GM19452 (cell line): ENCODE results near the gene CD248.

Source experiments
- ATAC-seq: cut with Tn5 transposase; IDR thresholded peaks from one replicate; pipeline ENCODE4 v1.9.1; 2021; ENCODE audit not compliant: unreplicated experiment

CD248 gene

DNA sequence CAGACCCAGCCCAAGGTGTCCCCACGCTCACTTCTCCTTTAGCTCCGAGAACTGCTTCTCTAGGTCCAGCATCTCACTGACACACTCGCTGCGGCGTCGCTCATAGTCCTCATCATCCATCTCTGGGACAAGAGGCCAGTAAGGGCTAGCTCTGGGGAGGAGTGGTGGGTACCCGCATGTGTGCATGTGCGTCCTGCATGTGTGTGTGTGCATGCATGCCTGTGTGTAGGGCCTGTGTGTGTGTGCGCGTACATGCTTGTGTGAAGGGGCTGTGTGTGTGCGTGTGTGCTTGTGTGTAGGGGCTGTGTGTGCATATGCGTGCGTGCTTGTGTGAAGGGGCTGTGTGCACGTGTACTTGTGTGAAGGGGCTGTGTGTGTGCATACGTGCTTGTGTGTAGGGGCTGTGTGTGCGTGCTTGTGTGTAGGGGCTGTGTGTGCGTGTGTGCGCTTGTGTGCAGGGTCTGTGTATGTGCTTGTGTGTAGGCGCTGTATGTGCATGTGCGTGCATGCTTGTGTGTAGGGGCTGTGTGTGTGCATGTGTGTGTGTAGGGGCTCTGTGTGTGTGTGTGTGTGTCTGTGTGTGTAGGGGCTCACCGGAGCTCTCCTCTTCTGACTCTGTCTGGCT lies 24.8 kb upstream of the CD248 start:
- no peak for ATAC-seq

DNA sequence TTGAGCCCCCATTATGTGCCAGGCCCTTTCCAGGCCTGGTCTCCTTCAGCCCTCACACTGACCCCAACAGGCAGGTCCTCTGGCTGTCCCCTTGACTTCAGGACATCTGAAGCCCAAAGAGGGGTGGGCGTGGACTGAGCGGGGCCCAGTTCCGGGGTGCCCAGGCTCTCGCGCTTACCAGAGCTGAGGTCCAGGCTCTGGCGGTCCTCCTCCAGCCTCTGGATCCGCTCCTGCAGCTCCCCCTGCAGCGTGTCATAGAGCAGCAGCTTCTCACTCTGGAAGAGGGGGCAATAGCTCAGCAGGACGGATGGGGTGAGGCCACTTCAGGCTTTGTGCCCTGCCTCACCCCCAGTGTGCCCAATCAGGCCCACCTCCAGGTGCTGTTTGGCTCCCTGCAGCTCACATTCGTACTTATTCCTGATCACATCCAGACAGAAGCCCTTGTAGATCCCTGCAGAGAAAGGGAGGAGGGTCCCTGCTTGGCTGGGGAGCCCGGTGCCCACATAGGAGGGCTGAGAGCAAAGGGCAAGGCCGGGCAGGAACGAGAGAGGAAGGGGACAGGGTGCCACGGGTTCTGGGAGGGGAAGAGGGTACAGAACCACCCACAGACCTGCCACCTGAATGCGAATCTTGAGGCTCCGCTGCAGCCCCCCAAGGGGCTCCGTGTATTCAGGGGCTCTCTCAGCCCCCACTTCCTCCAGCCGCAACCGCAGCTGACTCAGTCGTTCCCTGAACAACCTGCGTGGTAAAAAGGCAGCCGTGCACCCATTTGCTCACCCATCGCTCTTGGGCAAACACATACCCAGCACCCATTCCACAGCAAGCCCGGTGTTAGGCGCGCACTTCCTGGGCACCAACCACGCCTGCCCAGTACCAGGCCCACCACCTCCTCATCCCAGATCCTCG lies 24.0 kb upstream of the CD248 start:
- no peak for ATAC-seq

DNA sequence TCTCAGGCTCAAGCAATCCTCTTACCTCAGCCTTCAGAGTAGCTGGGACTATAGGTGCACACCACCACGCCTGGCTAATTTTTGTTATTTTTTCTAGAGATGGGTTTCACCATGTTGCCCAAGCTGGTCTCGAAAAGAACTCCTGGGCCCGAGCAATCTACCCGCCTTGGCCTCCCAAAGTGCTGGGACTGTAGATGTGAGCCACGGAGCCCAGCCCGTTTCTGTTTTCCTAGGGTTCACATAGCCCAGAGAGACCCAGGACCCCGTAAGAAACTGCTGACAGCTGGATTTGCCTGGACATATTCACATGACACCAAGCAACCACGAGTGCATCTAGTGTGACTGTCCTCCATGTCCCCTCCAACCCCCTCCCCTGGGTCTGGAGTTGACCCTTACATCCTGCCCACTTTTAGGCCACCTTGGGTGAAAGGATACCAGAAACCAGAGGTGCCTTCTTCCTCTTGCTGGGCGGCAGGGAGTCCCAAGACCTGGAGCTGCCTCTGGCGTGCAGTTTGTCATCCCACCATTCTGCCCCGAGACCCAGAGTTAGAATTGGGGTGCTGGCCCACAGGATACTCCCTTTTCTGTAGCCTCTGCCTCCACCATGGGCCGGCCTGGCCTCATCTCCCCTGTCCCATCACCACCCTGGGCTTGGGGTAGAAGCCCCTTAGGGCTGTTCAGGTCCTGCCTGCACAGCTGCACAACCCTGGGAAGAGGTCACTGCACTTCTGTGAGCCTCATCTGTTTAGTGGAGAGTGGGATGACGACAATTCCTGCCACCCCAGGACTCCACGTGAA lies 23.0 kb upstream of the CD248 start:
- no peak for ATAC-seq

DNA sequence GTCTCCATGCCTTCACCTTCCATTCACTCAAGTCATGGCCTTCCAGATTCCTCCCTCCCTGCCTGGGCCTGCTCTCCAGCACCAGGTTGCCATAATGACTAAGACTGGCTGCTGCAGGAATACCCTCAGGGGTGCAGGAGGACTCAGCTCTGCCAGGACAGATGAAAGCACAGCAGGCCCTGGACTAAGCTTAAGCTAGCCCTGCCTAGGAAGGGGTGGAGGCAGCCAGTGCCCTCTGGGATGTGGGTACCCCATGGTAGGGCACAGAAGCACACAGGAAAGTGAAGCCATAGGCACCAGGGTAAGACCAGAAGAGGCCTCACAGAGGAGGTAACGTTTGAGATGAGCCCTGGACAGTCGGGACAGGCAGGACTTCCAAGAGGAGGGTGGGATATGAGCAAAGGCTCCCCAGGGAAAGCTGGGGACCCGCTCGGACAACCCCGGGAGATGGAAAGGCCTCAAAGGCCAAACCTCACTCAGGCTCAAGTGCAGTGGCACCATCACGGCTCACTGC lies 22.4 kb upstream of the CD248 start:
- no peak for ATAC-seq

DNA sequence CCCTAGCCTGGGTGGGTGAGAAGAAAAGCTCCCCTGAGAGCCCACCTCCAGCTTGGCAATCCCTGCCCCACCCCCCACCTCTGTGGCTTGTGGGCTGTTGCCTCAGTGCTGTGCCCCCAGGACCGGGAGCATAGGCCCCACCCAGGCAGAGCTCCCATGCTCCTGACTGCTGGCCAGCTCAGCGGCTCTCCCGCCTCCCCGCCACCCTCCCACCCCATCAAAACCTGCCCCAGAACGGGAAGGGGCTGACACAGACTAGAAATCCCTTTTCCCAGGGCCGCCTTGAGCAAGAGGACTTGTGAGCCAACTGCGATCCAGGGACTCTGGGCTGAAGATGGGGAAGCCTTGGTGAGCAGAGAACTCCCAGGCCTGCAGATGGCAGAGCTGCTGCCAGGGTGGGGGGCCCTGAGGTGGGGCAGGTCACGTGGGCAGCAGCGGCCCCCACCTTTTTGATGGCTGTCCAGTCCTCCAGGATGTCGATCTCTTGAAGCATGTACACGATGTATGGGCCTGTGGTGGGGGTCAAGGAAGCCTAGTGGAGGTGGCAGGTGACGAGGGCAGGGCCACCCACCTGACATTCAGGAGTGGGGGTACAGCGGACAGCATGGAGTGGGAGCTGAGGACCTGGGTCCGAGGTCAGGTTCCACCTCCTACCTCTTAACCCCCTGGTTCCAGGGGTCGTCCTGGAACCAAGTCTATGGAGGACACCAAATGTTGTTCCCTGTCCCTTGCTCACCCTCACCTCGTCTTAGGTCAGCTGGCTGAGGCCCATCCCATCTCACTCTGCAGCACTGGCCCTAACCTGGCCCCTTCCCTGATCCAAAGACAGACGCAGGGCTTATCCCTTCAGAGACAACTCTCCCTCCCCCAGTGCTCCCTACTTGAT lies 21.7 kb upstream of the CD248 start:
- no peak for ATAC-seq

DNA sequence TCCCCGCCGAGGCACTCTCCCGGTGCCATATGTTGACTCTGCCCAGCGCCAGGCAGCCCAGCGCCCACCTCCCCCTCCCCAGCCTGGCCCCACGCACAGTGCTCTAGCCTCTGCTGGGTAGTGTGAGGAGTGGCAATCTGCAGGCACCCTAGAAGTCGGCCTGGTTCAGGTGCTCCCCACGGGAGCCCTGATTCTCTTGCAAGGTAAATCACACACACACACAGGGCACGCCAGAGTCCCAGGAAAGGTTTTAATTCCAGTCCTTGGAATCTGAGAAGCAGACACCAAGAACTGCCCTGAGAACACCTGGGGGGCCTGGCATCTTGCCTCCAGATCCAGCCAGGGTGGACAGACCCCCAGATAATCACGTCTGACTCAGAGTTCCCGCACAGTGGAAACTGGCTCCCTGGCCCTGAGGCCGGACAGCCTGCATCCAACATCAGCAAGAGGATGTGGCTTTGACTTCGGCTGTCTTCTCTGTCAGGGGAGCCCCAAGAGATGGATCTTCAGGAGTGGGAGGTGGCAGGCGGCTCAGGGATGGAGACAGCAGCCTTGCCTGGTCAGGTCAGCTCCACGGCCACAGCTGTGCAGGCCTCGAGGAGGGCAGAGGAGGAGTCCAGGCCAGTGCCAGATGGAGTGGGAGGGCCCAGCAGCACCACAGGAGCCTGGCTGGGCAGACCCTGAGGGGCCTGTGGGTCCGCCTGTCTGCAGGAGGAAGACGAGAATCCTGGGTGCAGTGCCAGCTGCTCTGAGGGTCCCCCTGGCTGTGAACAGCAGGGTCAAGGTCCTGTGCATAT lies 20.5 kb upstream of the CD248 start:
- ATAC-seq: no peak

DNA sequence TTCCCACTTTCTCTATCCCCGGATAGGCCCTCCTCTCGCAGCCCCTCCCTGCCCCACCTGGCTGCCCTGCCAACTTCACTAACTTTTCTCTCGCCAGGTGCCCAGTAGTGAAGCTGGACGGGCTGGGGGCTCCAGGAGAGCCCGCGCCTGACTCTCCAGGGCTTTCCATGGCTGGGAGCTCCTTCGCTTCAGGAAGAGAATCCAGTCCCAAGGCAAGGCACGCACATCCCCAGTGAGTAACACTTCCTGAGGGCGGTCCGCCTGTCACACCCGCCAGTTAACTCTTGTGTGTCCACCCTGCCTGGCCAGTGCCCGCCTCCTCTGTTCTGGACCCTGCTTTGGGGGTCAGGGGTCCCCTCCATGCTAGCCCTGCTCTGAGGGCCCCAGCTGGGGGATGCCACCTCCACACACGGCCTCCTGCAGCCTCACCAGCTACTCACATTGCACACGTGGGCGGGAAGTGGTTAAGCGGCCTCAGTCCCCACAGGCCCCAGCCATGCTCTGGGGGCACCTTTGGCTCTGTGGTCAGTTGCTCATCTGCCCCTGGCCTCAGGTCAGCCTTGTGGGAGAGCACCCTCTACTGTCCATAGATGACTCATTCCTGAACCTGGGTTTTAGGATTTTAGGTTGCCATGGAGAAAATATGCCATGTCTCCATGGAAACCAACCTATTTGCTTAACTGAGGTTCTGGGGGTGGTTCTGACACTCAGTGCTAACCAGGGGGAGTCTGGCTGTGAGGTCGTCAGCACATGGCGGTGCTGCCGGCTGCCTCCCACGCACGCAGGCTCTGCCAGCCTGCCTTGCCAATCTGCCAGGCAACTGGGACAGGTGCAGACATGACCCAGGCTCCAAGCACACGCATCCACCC lies 19.6 kb upstream of the CD248 start, which contains the start of gene RIN1:
TSS of gene RIN1 (minus strand) at position 201 of the 869 bp plus-strand sequence. CDS start at position 169, 32 bp downstream.
- peak; percentile 69 for ATAC-seq

DNA sequence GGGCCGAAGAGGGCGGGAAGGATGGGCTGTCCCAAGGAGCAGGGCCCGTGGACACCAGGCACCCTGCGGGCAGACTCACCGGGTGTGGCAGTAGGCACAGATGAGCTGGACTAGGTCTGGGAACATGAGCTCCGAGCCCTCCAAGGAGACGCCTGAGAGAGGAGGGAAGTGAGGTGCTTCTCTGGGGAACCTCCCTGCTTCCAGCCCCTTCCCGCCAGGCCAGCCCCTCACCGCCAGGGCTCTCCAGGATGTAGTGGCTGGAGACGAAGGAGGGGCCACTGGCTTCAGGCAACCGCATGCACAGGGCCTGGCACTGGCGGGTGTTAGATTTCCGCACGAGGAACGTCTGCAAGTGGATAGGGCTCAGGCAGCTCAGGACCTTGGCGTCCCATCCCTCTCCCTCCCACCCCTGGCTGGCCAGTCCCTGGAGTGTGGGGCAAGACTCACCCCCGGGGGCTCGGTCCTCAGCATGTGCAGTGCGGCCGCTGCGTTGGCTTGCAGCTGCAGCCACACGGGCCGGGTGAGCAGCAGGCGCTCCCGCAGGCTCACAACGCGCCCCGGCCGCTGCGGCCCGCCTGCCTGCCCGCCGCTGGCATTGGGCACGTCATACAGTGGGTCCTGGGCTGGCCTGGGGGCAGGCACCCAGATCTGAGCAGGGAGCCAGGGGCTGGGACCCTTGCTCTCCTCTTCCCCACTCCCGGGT lies 18.8 kb upstream of the CD248 start:
- no peak for ATAC-seq

DNA sequence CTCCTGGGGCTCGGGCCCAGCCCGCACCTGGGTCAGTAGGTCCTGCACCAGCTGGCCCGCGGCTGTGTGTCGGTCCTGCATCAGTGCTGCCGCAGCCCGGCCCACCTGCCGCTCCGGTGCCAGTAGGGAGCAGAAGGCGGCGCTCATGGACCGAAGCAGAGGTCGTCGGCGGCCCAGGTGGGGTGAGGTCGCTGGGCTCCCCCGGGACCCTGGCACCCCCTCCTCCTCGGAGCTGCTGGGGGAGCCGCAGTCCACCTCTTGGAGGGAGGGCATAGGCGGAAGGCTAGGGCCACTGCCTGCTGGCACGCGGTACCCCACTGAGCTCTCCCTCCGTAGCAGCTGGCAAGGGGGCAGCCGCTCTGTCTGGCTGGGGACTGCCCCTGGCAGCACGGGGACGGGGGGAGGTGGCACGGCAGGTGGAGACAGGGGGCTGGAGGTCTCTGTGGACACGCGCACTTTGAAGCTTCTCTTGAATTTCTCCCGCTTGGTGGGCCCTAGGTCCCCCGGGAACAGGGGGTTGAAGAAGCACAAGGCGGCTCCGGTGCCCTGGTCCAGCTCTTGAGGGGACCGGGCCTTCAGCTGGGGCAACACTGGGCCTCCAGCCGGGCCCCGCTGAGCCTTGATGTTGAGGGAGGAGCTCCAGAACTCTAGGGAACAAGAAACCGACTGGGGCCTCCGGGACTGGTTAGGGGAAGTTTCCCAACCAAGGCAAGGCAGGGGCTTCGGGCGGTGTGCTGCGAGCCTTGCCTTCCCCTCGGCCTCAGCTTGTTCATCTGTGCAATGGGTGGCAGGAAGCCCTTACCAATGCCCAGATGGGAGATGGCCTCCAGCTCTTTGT lies 18.0 kb upstream of the CD248 start:
- no peak for ATAC-seq

DNA sequence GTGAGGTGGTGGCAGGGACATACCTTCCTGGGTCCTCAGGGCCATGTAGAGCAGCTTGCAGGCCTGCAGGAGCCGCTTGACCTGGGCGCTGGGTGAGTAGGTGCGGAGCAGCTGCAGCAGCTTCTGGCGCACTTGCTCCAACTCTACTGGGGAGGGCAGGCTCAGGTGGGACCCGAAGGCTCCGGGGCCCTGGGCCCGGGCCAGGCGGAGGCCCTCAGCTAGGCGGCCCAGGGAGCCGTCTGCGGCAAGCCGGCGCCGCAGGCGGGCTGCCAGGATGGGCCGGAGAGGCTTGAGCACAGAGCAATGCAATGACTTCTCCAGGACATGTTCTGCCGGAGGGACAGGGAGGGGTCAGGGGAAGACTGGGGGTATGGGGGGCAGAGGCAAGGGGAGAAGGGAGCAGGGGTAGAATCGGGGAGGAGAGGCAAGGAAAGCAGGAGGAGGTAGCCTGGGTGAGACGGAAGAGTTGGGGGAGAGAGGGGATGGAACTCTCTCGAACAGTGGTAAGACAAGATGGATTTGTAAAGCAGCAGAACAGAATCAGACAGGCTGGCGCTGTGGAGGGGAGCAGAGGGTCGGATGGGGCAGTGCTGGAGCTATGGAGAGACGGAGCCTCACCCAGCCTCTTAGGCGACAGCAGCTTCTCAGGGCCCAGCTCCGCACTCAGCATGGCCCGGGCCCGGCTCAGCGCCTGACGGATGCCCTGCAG lies 17.2 kb upstream of the CD248 start:
- ATAC-seq: no peak

DNA sequence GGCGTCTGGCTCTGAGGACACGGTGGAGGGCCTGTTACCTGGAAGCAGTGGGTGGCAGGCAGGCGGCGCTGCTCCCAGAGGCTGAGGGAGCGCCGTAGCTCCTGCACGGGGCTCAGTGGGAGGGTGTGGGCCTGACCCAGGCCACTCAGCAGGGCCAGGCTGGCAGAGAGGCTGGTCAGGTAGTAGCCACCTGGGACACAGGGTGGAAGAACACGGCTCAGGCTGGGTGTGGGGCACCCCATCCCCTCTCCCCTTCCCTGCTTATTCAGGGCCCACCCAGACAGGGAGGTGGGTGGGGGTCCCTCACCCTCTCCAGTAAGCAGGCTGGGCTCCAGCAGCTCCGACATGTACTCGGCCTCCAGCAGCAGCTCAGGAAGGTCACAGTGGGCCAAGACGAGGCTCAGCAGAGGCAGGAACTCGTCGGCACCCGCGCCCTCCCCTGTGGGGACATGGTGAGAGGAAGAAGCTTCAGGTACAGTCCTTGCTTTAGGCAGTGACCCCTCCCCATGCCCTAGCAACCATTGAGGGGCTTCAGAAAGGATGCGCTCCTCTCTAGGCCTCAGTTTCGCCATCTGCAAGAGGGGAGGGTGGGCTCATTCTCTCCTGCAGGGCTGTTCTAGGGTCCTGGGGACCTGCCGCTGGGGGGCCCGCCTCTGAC lies 16.5 kb upstream of the CD248 start:
- no peak for ATAC-seq

DNA sequence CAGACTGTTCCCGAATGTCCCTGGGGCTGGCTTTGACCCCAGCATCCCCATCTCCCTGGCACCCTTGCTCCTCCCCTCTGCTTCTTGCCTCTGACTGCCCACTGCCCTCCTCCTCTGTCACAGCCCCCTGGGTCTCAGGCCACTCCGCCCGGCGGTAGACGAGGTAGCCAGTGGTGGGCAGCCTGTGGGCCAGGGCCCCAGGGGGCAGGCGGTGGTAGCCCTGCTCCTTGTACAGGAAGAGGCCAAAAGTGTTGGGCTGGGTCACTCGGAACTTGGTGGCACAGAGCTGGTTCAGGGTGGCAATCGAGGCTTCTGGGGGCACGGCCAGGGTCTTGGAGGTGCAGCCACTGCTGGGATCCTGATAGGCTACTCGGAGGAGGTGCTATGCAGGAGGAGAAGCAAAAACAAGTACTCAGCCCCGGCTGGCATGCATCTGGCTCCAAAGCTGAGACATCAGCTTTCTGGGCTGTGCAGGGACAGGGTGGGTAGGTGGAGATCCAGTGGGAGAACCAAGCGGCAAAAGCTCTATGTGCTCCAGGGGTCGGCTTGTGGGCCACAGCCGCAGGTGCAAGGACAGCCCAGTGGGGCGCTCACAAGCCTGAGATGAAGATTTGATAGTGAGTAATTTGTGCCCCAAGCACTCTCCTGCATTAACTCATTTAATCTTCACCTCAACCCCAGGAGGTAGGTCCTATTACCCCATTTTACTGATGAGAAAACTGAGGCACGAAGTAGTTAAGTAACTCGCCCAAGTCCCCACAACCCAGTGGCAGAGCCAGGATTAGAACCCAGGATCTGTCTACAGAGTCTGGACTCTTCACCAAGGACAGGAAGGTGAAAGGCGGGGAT lies 15.8 kb upstream of the CD248 start:
- no peak for ATAC-seq

DNA sequence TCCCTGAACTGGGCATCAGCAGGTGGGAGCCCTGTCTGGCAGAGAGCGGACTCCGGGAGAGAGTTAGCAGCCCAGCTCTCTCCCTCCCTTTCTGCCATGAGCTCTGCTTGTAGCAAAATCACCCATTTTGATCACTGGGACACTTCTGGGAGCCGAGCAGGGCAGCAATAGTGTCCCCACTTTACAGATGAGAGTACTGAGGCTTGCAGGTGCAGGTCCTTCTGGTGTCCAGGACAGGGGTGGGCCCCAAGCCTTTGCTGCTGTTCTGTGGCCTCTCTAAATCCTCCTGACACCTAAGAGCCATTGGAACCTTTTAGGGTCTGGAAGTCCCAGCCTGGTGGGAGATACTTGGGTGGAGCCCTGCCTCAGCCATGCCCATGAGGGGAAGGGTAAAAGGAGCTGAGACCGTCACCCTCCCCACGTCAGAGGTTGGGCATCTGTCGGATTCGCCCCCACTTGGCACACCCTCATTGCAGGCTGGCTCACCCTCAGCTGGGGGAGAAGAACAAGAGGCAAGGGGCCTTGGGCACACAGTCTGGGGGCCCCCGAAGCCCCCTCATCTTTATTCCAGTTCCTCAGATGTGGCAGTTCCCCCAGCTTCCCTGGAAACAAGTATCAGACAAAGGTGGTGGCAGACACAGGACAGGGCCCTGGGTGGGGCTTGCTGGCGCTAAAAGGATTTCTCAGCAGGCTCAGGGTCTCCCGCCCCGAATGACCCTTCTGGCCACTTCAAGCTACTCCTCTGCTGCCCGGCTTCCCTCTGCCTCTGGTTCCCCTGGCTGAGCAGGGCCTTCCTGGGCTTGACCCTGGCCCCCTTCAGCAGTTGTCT lies 14.9 kb upstream of the CD248 start:
- ATAC-seq: no peak

DNA sequence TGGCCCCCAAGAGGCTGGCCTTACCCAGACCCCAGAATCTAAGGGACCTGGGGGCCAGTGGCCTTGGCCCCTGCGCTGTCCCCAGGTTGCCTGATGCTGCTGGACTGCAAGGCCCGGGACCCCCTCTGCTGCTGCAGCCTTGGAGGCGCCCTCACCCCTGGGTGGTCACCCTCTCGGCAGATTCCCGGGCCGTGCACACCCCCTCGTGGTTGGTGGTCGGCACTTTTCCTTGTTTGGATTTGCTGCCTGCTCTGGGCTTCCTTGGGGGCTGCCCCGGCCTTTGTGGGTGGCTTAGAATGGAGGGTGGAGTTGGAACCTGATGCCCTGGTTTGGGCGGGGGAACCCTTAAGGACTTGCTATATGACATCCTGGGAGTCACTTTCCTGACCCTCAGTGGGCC lies 14.1 kb upstream of the CD248 start:
- ATAC-seq: no peak
